Smooth muscle cell (in vitro differentiated cells): ENCODE measurements around the gene CDC42EP5. TPM values are rescaled to one million over a fixed set of nuclear protein-coding genes. Genes with fewer than 3 reads are reported as not detected.

ENCODE experiments used
- DNase-seq: peaks from one replicate; lab custom pipeline; 2025; ENCODE audit not compliant: unreplicated experiment; lab: John Stamatoyannopoulos, UW
- H2AFZ ChIP-seq: fragments of 200-600 bp; sonication (generic); 2 replicates; pipeline ENCODE4 v1.6.0; 2016; ENCODE audit warnings: antibody characterized with exemption, low read depth, mild to moderate bottlenecking
- H3F3A ChIP-seq: fragments of 200-600 bp; sonication (generic); 2 replicates; pipeline ENCODE4 v1.6.0; 2017; ENCODE audit warnings: antibody characterized with exemption, low read depth
- H3K27ac ChIP-seq: fragments of 200-600 bp; sonication (generic); 2 replicates; pipeline ENCODE4 v1.5.1; 2016; ENCODE audit warnings: low read depth, mild to moderate bottlenecking
- H3K27me3 ChIP-seq: fragments of 200-600 bp; sonication (generic); 2 replicates; pipeline ENCODE4 v1.6.1; 2016; ENCODE audit warnings: low read depth, mild to moderate bottlenecking
- H3K36me3 ChIP-seq: fragments of 200-600 bp; sonication (generic); 2 replicates; pipeline ENCODE4 v1.5.1; 2016; ENCODE audit warnings: low read depth
- H3K4me1 ChIP-seq: fragments of 200-600 bp; sonication (generic); 2 replicates; pipeline ENCODE4 v1.5.1; 2016; ENCODE audit warnings: low read depth
- H3K4me2 ChIP-seq: fragments of 200-600 bp; sonication (generic); 2 replicates; pipeline ENCODE4 v1.6.0; 2016; ENCODE audit warnings: mild to moderate bottlenecking
- H3K4me3 ChIP-seq: fragments of 200-600 bp; sonication (generic); 2 replicates; pipeline ENCODE4 v1.5.1; 2016; ENCODE audit warnings: mild to moderate bottlenecking
- H3K79me2 ChIP-seq: fragments of 200-600 bp; sonication (generic); 2 replicates; pipeline ENCODE4 v1.6.0; 2016; ENCODE audit warnings: low read depth, mild to moderate bottlenecking
- H3K9ac ChIP-seq: fragments of 200-600 bp; sonication (generic); 2 replicates; pipeline ENCODE4 v1.6.0; 2016; ENCODE audit warnings: low read depth
- H3K9me3 ChIP-seq: fragments of 200-600 bp; sonication (generic); replicated peaks from 2 replicates; pipeline ENCODE4 v1.5.1; 2016; ENCODE audit warnings: low read depth
- H4K20me1 ChIP-seq: fragments of 200-600 bp; sonication (generic); 2 replicates; pipeline ENCODE4 v1.6.0; 2016; ENCODE audit warnings: low read depth
- WGBS: methylation state at CpG from one replicate; pipeline ENCODE4 v1.1.7; 2016; ENCODE audit warnings: low lambda C conversion rate; 5-methylcytosine and 5-hydroxymethylcytosine counted together
- polyA plus RNA-seq: library from polyadenylated mRNA; unstranded; fragments of >200 nt; fragmentation: Nextera tagmentation; extraction: Ambion mirVana; gene quantifications from 2 replicates; pipeline ENCODE4 v1.2.1, GENCODE V29; 2016
- total RNA-seq: library from RNA; depleted of rRNA; stranded (reverse); fragments of >200 nt; gene quantifications from 2 replicates; pipeline ENCODE4 v1.2.3, GENCODE V29; 2014
- TF ChIP-seq, protein P1 (sequence below): fragments of 200-600 bp; sonication (generic); IDR thresholded peaks from 2 replicates; pipeline ENCODE4 v1.5.1; 2017; ENCODE audit warnings: borderline replicate concordance, mild to moderate bottlenecking, antibody characterized with exemption; ENCODE audit not compliant: insufficient read depth, poor library complexity, severe bottlenecking

CDC42EP5 gene
- total RNA-seq (33.6 and 74.0 TPM in 2 replicates), polyA plus RNA-seq (94.1 and 99.8 TPM in 2 replicates)

GRCh38 chr19:54473071-54473891 is at the start of gene CDC42EP5:
Gene CDC42EP5, minus strand, starts transcription at chr19:54473296. Its CDS starts 7,749 bp downstream, at chr19:54465547.
- peak within 1 kb of the TSS; percentile 85 for H3K27ac ChIP-seq
- no peaks in the 10 kb centered on the region for H3K27me3 ChIP-seq
- peak within 1 kb of the TSS; percentile 57 for H3K9ac ChIP-seq
- H3K79me2 ChIP-seq = peaks cover 21% of the 10 kb centered on the region
- TF ChIP-seq, protein P1, sequence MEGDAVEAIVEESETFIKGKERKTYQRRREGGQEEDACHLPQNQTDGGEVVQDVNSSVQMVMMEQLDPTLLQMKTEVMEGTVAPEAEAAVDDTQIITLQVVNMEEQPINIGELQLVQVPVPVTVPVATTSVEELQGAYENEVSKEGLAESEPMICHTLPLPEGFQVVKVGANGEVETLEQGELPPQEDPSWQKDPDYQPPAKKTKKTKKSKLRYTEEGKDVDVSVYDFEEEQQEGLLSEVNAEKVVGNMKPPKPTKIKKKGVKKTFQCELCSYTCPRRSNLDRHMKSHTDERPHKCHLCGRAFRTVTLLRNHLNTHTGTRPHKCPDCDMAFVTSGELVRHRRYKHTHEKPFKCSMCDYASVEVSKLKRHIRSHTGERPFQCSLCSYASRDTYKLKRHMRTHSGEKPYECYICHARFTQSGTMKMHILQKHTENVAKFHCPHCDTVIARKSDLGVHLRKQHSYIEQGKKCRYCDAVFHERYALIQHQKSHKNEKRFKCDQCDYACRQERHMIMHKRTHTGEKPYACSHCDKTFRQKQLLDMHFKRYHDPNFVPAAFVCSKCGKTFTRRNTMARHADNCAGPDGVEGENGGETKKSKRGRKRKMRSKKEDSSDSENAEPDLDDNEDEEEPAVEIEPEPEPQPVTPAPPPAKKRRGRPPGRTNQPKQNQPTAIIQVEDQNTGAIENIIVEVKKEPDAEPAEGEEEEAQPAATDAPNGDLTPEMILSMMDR = no peak
- H3F3A ChIP-seq = peaks cover 19% of the 10 kb centered on the region
- H3K9me3 ChIP-seq = no peaks in the 10 kb centered on the region
- H3K4me1 ChIP-seq = peaks cover 11% of the 10 kb centered on the region
- H3K36me3 ChIP-seq = no peaks in the 10 kb centered on the region
- peak within 1 kb of the TSS; percentile 52 for H3K4me3 ChIP-seq
- 12% methylated on average over 11 of the region's 14 CpGs for WGBS
- H3K4me2 ChIP-seq = peak within 1 kb of the TSS; percentile 80
- H4K20me1 ChIP-seq = peaks cover 18% of the 10 kb centered on the region
- peak within 1 kb of the TSS; percentile 68 for H2AFZ ChIP-seq
- DNase-seq = peak; percentile 71

- Histone ChIP-seq H3K4me2 (no peak overlapping the region), H3F3A (no peaks in the 10 kb centered on the region), H3K36me3 (no peaks in the 10 kb centered on the region), H2AFZ (no peak overlapping the region), H3K9ac (no peak overlapping the region), H3K27me3 (no peaks in the 10 kb centered on the region), H3K4me3 (no peak overlapping the region), H3K27ac (no peak overlapping the region), H3K9me3 (no peaks in the 10 kb centered on the region), H3K79me2 (no peaks in the 10 kb centered on the region), H4K20me1 (no peaks in the 10 kb centered on the region), H3K4me1 (no peaks in the 10 kb centered on the region)
- DNase-seq = no peak
- TF ChIP-seq, protein P1 = no peak
- WGBS = 70% methylated on average over 6 of the region's 6 CpGs
Measured at GRCh38 chr19:54521860-54522513, 48.9 kb upstream of the CDC42EP5 start.

GRCh38 chr19:54521022-54521859 is 48.1 kb upstream of the CDC42EP5 start:
- no peaks in the 10 kb centered on the region for H3K4me1 ChIP-seq
- TF ChIP-seq, protein P1 = no peak

More at GRCh38 chr19:54521022-54521859, 48.1 kb upstream of the CDC42EP5 start:
- H3K27ac ChIP-seq = no peak overlapping the region
- H3K36me3 ChIP-seq = no peaks in the 10 kb centered on the region
- no peaks in the 10 kb centered on the region for H3K79me2 ChIP-seq
- DNase-seq = no peak
- no peak overlapping the region for H3K4me2 ChIP-seq
- WGBS = 67% methylated on average over 18 of the region's 18 CpGs
- no peaks in the 10 kb centered on the region for H3K27me3 ChIP-seq
- H2AFZ ChIP-seq = no peak overlapping the region
- H3K9ac ChIP-seq = no peak overlapping the region
- H4K20me1 ChIP-seq = no peaks in the 10 kb centered on the region
- no peak overlapping the region for H3K4me3 ChIP-seq
- no peaks in the 10 kb centered on the region for H3K9me3 ChIP-seq
- no peaks in the 10 kb centered on the region for H3F3A ChIP-seq
